Neural cell (in vitro differentiated cells): ENCODE results near the gene ERGIC3. TPM values are rescaled to one million over a fixed set of nuclear protein-coding genes. Genes with fewer than 3 reads are reported as not detected.

Experiments
- H2AFZ ChIP-seq: fragments of 200-600, 300-800 bp; sonication (generic), shearing (Covaris generic); 2 replicates; pipeline ENCODE4 v1.6.0; 2014; ENCODE audit warnings: low read depth, mild to moderate bottlenecking, antibody characterized with exemption, low read length, moderate library complexity
- H3F3A ChIP-seq: fragments of 200-600 bp; shearing (Covaris generic); 2 replicates; pipeline ENCODE4 v1.6.1; 2016; ENCODE audit warnings: mild to moderate bottlenecking, moderate library complexity, mixed read lengths, antibody characterized with exemption, low read length; ENCODE audit not compliant: insufficient read depth, poor library complexity, severe bottlenecking
- H3K27ac ChIP-seq: fragments of 200-600, 300-800 bp; sonication (generic), shearing (Covaris generic); 2 replicates; pipeline ENCODE4 v1.5.1; 2014; ENCODE audit warnings: mild to moderate bottlenecking, low read length, moderate library complexity
- H3K27me3 ChIP-seq: fragments of 300-800, 200-600 bp; sonication (generic), shearing (Covaris generic); 2 replicates; pipeline ENCODE4 v1.6.0; 2014; ENCODE audit warnings: mild to moderate bottlenecking, low read depth, low read length, moderate library complexity; ENCODE audit not compliant: insufficient read depth
- H3K36me3 ChIP-seq: fragments of 300-800, 200-600 bp; sonication (generic), shearing (Covaris generic); 2 replicates; pipeline ENCODE4 v1.5.1; 2014; ENCODE audit warnings: mild to moderate bottlenecking, antibody characterized with exemption, low read length, moderate library complexity; ENCODE audit not compliant: insufficient read depth
- H3K4me2 ChIP-seq: fragments of 300-800, 200-600 bp; sonication (generic), shearing (Covaris generic); 2 replicates; pipeline ENCODE4 v1.6.0; 2014; ENCODE audit warnings: mild to moderate bottlenecking, low read length
- H3K4me3 ChIP-seq: fragments of 300-800, 200-600 bp; sonication (generic), shearing (Covaris generic); 2 replicates; pipeline ENCODE4 v1.5.1; 2014; ENCODE audit warnings: mild to moderate bottlenecking, low read length, moderate library complexity
- H3K79me2 ChIP-seq: fragments of 200-600 bp; shearing (Covaris generic); replicated peaks from 2 replicates; pipeline ENCODE4 v1.6.0; 2014; ENCODE audit warnings: mild to moderate bottlenecking, low read length, moderate library complexity; ENCODE audit not compliant: insufficient read depth
- H3K9ac ChIP-seq: fragments of 300-800, 200-600 bp; sonication (generic), shearing (Covaris generic); 2 replicates; pipeline ENCODE4 v1.6.1; 2016; ENCODE audit warnings: mild to moderate bottlenecking, low read length, mixed read lengths
- H3K9me2 ChIP-seq: fragments of 200-600 bp; shearing (Covaris generic); 2 replicates; pipeline ENCODE4 v1.6.1; 2016; ENCODE audit warnings: mild to moderate bottlenecking, low read length, mixed read lengths; ENCODE audit not compliant: insufficient read depth
- H3K9me3 ChIP-seq: fragments of 200-600, 300-800 bp; sonication (generic), shearing (Covaris generic); 2 replicates; pipeline ENCODE4 v1.6.1; 2016; ENCODE audit warnings: mild to moderate bottlenecking, mixed run types, low read length, moderate library complexity, mixed read lengths
- H4K20me1 ChIP-seq: fragments of 200-600 bp; shearing (Covaris generic); 2 replicates; pipeline ENCODE4 v1.6.1; 2016; ENCODE audit warnings: mild to moderate bottlenecking, mixed run types; ENCODE audit not compliant: insufficient read depth
- EP300 ChIP-seq: fragments of 450-650 bp; conservative IDR thresholded peaks from 2 replicates; pipeline ENCODE4 v1.6.1; 2014; ENCODE audit warnings: antibody characterized with exemption, mild to moderate bottlenecking, moderate library complexity; ENCODE audit not compliant: poor library complexity, severe bottlenecking
- EZH2 ChIP-seq: fragments of 200-600, 300-800 bp; shearing (Covaris generic), sonication (generic); IDR thresholded peaks from 2 replicates; pipeline ENCODE4 v1.6.1; 2014; ENCODE audit warnings: antibody characterized with exemption, low read length, borderline replicate concordance, mild to moderate bottlenecking; ENCODE audit not compliant: insufficient read depth, poor library complexity, severe bottlenecking
- MXI1 ChIP-seq: fragments of 450-650 bp; conservative IDR thresholded peaks from 2 replicates; pipeline ENCODE4 v1.6.1; 2014; ENCODE audit warnings: antibody characterized with exemption, mild to moderate bottlenecking; ENCODE audit not compliant: poor library complexity, severe bottlenecking
- POLR2AphosphoS5 ChIP-seq: IDR thresholded peaks from 2 replicates; pipeline ENCODE4 v1.6.1; 2012
- RAD21 ChIP-seq: fragments of 450-650 bp; conservative IDR thresholded peaks from 2 replicates; pipeline ENCODE4 v1.6.1; 2014; ENCODE audit warnings: antibody characterized with exemption, mild to moderate bottlenecking, moderate library complexity
- REST ChIP-seq: IDR thresholded peaks from 2 replicates; pipeline ENCODE4 v1.6.1; 2012; ENCODE audit warnings: borderline replicate concordance
- SMC3 ChIP-seq: fragments of 450-650 bp; conservative IDR thresholded peaks from 2 replicates; pipeline ENCODE4 v1.6.1; 2014; ENCODE audit warnings: antibody characterized with exemption, mild to moderate bottlenecking, moderate library complexity; ENCODE audit not compliant: poor library complexity
- TAF1 ChIP-seq: IDR thresholded peaks from 2 replicates; pipeline ENCODE4 v1.6.1; 2012; ENCODE audit warnings: low read depth
- polyA minus RNA-seq: library from RNA; depleted of rRNA, polyadenylated mRNA; stranded (reverse); fragments of >200 nt; gene quantifications from 2 replicates; pipeline ENCODE4 v1.2.3, GENCODE V29; 2014
- polyA plus RNA-seq: library from polyadenylated mRNA; depleted of rRNA; stranded (reverse); fragments of >200 nt; gene quantifications from 2 replicates; pipeline ENCODE4 v1.2.3, GENCODE V29; 2014
- TF ChIP-seq, protein P1 (sequence below): fragments of 450-650 bp; IDR thresholded peaks from 2 replicates; pipeline ENCODE4 v1.5.1; 2014; ENCODE audit warnings: antibody characterized with exemption, mild to moderate bottlenecking, moderate library complexity; ENCODE audit not compliant: poor library complexity, severe bottlenecking

Gene ERGIC3
- 385 and 451 TPM in 2 replicates for polyA plus RNA-seq
- 169 and 170 TPM in 2 replicates for polyA minus RNA-seq

DNA sequence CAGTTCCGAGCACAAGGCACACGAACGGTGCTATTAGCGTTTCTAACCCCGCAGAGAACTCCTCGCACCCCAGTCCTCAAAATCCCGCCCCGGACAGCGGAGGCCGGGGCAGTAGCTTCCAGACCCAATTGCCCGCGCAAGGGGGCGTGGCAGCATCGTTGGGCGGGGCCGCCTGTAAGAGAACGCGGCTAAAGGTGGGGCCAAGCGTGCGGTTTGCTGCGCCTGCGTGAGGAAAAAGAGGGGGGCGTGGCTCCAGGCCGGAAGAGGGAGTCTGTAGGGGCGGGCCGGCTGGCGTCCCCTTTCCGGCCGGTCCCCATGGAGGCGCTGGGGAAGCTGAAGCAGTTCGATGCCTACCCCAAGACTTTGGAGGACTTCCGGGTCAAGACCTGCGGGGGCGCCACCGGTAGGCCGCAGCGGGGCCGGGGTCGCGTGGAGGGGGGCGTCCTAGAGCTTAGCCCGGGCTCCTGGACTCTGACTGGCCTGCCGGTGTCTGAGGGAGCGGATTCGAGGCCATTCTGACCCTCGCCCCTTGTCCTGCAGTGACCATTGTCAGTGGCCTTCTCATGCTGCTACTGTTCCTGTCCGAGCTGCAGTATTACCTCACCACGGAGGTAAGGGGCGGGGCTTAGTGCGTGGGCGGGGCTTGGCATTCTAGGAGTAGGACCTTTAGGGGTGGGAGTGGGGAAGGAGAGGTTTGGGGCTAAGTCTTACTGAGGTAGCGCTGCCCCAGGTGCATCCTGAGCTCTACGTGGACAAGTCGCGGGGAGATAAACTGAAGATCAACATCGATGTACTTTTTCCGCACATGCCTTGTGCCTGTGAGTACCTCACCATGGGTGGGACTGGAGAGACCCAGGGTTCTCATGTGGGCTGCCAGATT is at the start of gene ERGIC3:
ERGIC3 (plus strand) TSS at position 296 of the 880 bp plus-strand sequence; CDS start at position 316, 20 bp downstream.
- Histone ChIP-seq H3K4me3 (peak within 1 kb of the TSS; percentile 77), H3K36me3 (no peaks in the 10 kb centered on the region), H2AFZ (peak within 1 kb of the TSS; percentile 96), H3F3A (no peaks in the 10 kb centered on the region), H3K9me2 (no peaks in the 10 kb centered on the region), H4K20me1 (no peaks in the 10 kb centered on the region), H3K4me2 (peak within 1 kb of the TSS; percentile 96), H3K27me3 (no peaks in the 10 kb centered on the region), H3K27ac (peak within 1 kb of the TSS; percentile 73), H3K9me3 (no peaks in the 10 kb centered on the region), H3K9ac (peak within 1 kb of the TSS; percentile 85), H3K79me2 (peaks cover 6% of the 10 kb centered on the region)
- TF ChIP-seq, protein P1, sequence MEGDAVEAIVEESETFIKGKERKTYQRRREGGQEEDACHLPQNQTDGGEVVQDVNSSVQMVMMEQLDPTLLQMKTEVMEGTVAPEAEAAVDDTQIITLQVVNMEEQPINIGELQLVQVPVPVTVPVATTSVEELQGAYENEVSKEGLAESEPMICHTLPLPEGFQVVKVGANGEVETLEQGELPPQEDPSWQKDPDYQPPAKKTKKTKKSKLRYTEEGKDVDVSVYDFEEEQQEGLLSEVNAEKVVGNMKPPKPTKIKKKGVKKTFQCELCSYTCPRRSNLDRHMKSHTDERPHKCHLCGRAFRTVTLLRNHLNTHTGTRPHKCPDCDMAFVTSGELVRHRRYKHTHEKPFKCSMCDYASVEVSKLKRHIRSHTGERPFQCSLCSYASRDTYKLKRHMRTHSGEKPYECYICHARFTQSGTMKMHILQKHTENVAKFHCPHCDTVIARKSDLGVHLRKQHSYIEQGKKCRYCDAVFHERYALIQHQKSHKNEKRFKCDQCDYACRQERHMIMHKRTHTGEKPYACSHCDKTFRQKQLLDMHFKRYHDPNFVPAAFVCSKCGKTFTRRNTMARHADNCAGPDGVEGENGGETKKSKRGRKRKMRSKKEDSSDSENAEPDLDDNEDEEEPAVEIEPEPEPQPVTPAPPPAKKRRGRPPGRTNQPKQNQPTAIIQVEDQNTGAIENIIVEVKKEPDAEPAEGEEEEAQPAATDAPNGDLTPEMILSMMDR, result peak; percentile 42
- TF ChIP-seq TAF1 (no peak), EZH2 (no peak), MXI1 (peak; percentile 74), POLR2AphosphoS5 (peak; percentile 78), REST (no peak), SMC3 (peak; percentile 37), EP300 (peak; percentile 21), RAD21 (peak; percentile 19)

- no peaks in the 10 kb centered on the region for H3K9me3 ChIP-seq
- H3K79me2 ChIP-seq, result no peaks in the 10 kb centered on the region
- no peak overlapping the region for H3K4me2 ChIP-seq
- peaks cover 9% of the 10 kb centered on the region for H3K36me3 ChIP-seq
- H3K27ac ChIP-seq, result no peak overlapping the region
- H3F3A ChIP-seq, result no peaks in the 10 kb centered on the region
- no peaks in the 10 kb centered on the region for H4K20me1 ChIP-seq
- no peak overlapping the region for H2AFZ ChIP-seq
- H3K9ac ChIP-seq, result no peak overlapping the region
- TF ChIP-seq RAD21, result no peak
- no peak for TF ChIP-seq TAF1
- no peak overlapping the region for H3K4me3 ChIP-seq
- H3K27me3 ChIP-seq, result no peaks in the 10 kb centered on the region
- no peaks in the 10 kb centered on the region for H3K9me2 ChIP-seq
Observed at GRCh38 chr20:35492352-35492751, 49.5 kb upstream of the ERGIC3 start.
